Measurements from ENCODE around the gene HDGF.

Gene HDGF

DNA sequence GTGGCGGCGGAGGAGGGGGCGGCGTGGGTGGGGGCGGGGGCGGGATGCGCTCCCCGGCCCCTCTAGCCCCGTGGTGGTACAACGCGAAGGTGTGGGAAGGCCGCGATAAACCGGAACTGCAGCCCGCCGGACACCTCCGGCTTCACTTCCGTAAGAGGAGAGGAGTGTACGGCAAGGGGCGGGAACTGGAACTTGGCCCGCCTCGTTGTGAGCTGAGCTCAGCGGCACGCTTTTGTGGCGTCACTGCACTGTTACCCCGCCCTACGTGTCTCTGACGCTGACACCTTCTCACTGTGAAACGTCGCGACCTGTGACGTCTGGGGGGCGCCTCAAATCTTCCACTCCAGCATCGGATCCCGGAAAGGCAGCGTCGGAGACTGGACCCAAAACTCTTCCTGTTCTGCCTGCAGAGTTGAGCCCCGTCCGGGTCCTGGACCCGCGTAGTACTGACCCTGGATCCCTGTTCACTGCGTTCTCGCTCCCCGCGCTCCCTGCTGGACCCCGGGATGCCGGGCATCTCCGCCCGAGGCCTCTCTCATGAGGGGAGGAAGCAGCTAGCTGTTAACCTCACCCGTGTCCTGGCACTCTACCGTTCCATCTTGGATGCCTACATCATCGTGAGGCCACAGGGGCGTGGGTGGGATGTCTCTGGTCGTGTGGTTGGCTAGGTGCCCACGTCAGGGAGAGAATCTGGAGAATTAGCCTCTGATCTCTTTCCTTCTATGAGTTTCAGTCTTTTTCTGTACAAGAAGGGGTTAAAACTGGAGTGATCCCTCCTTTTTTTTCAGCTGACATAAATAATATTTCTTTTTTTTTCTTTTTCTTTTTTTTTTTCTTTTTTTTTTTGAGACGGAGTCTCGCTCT lies 22.6 kb downstream of the HDGF start, which contains the start of gene ISG20L2:
Gene ISG20L2 (minus strand): TSS at position 168 of the 864 bp plus-strand sequence. CDS start 1,114 bp downstream, outside the sequence.
- TF ChIP-seq, protein P1, sequence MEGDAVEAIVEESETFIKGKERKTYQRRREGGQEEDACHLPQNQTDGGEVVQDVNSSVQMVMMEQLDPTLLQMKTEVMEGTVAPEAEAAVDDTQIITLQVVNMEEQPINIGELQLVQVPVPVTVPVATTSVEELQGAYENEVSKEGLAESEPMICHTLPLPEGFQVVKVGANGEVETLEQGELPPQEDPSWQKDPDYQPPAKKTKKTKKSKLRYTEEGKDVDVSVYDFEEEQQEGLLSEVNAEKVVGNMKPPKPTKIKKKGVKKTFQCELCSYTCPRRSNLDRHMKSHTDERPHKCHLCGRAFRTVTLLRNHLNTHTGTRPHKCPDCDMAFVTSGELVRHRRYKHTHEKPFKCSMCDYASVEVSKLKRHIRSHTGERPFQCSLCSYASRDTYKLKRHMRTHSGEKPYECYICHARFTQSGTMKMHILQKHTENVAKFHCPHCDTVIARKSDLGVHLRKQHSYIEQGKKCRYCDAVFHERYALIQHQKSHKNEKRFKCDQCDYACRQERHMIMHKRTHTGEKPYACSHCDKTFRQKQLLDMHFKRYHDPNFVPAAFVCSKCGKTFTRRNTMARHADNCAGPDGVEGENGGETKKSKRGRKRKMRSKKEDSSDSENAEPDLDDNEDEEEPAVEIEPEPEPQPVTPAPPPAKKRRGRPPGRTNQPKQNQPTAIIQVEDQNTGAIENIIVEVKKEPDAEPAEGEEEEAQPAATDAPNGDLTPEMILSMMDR (IDR thresholded peaks at IDR 0.05; ENCODE audit: low read depth, low read length, missing control alignments) = no peak
- peak; percentile 94 for DNase-seq (ENCODE audit: low read depth)
- peak within 1 kb of the TSS; percentile 100 for H3K4me3 ChIP-seq (ENCODE audit: low read depth, low read length)

DNA sequence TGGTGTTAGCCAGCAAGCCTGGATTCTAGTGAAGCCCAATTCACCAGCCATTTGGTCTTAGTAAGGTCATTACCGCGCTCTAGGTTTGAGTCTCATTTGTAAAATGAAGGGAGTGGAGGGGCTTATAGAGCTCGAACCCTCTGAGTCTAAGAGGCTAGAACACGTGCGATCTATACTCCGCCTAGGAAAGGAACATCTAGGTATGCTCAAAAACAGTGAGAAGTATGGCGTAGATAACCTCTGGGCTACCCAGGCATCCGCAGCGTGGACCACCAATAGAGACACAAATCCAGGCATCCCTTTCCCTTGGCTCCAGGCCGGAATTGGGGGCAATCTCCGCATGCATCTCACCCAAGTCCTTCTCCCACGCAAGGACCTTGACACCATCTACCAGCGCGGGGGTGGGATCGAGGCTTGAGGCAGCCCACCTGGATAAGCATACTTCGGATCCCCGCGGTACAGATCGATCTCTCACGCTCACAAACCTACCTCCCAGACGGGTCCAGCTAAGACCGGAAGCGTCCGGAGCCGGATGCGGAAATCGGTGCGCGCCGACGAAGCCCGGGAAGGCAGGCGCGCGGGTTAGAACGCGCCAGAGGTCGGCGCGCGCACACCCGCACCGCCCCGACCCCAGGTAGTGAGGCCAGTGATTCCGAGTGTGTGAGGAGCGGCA lies 23.4 kb downstream of the HDGF start, which contains the start of gene METTL25B:
Gene METTL25B (plus strand): TSS at position 544 of the 673 bp plus-strand sequence. CDS start 636 bp downstream, outside the sequence.
- DNase-seq (ENCODE audit: low read depth) = peak; percentile 65
- TF ChIP-seq, protein P1 (IDR thresholded peaks at IDR 0.05; ENCODE audit: low read depth, low read length, missing control alignments) = no peak
- H3K4me3 ChIP-seq (ENCODE audit: low read depth, low read length) = peak within 1 kb of the TSS; percentile 100

DNA sequence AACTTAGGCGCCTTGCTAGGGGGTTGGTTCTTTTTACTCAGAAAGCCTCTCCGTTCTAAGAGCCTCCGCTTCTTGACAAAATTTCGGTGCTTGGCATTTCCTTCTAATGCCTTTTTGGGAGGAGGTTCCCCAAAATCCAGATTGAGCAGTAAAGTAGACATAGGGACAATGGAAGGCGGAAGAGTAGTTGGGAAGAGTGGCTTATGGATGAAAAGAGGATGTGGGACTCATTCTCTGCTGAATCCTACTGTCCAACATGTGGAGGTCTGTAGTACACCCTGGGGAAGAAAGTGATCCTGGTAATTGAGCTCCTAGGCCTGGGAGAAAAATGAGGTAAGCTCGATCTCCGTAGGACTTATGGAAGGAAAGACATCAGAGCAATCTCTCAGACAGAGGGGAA lies 24.0 kb downstream of the HDGF start:
- TF ChIP-seq, protein P1 (IDR thresholded peaks at IDR 0.05; ENCODE audit: low read depth, low read length, missing control alignments) = no peak
- no peak for DNase-seq (ENCODE audit: low read depth)
- peak overlapping the region; percentile 100 for H3K4me3 ChIP-seq (ENCODE audit: low read depth, low read length)

DNA sequence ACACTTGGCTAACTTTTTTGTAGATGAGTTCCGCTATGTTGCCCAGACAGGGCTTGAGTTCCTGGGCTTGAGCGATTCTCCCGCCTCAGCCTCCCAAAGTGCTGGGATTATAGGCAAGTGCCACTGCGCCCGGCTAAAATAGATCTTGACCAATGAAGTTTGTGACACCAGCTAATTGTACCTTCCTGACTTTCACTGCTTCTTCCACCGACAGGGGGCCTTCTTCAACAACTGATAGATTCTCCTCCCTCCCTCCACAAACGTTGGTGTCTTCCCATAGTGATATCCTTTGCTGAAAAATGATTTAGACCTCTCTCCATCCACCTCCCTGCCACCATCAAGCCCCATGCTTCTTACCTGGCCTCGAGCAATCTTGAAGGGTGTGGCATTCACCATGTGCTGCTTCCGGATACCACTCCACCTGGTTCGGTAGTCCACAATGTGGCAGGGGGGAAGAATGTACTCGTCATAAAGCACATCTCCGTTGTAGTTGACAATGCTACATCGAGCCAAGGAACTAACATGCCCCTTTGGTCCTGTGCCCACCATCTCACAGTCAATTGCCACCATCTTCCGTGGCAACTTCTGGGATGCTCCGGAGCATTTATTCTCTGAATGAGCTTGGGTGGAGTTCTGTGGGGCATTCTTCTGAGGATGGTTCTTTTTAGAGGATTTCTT lies 24.8 kb downstream of the HDGF start:
- peak overlapping the region; percentile 100 for H3K4me3 ChIP-seq (ENCODE audit: low read depth, low read length)
- DNase-seq (ENCODE audit: low read depth) = no peak

DNA sequence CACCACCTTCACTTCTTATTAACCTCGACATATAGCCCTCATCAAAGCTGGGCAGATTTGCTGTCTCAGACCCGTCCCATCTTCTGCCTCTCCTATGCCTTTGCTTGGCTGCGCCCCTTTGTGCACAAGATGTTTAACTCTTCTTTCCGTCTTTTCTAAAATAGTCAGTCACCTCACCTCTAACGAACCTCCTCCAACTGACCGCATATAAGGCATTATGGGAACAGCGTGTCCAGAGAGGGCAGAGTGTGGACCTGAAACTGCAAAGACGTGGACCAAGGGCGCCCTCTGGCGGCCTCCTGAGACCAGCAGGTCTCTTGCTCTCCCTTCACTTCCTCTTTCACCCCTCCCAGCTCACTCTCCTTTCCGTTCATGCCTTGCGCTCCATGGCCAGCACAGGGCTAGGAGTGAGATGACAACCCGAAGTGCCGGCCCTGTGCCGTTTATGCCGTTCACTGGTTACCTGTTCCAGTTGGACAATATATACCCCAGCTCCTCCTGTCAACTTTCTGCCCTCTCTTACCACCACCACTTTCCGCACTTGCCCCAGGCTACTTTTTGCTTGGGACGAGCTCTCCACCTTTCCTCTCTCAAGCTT lies 25.7 kb downstream of the HDGF start:
- DNase-seq (ENCODE audit: low read depth) = peak; percentile 66
- H3K4me3 ChIP-seq (ENCODE audit: low read depth, low read length) = peak overlapping the region; percentile 100
- TF ChIP-seq, protein P1 (IDR thresholded peaks at IDR 0.05; ENCODE audit: low read depth, low read length, missing control alignments) = peak; percentile 99

More for the DNA sequence above, 24.8 kb downstream of the HDGF start:
- TF ChIP-seq, protein P1 (IDR thresholded peaks at IDR 0.05; ENCODE audit: low read depth, low read length, missing control alignments) = peak; percentile 80

DNA sequence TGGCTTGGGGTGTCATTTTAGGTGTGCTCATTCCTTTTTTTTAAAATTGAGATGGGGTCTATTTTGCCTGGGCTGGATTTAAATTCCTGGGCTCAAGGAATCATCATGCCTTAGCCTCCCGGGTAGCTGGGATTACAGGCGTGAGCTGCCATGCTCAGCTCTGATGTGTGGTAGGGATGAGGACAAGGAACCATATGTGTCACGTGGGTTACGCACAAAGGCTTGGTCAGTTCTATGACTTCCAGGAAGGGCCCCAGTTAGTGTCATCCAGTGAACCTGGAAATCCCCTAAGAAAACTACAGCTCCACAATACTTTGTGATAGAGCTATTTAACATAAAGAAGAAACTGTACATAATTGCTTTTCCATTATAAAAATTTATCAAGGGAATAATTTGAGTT lies 29.9 kb downstream of the HDGF start:
- DNase-seq (ENCODE audit: low read depth) = no peak
- TF ChIP-seq, protein P1 (IDR thresholded peaks at IDR 0.05; ENCODE audit: low read depth, low read length, missing control alignments) = no peak
- H3K4me3 ChIP-seq (ENCODE audit: low read depth, low read length) = no peak overlapping the region
